ENCODE measurements around the gene PSMB1.
"Not testable (repeated sequence)": the region's sequence is repeated elsewhere in the genome, so short reads cannot be mapped to it uniquely, and the experiment has no call there.

PSMB1 gene

GRCh38 chr6:170512249-170512648 is 40.9 kb downstream of the PSMB1 start:
- no peak overlapping the region for H3K4me3 ChIP-seq (ENCODE audit: low read depth, low read length, poor library complexity, severe bottlenecking)
- no peak overlapping the region for H3K4me2 ChIP-seq (ENCODE audit: low read length)
- H3K9me3 ChIP-seq (ENCODE audit: low read length): no peaks in the 10 kb centered on the region
- no peaks in the 10 kb centered on the region for H4K20me1 ChIP-seq (ENCODE audit: insufficient read depth, low read length)
- H3K4me1 ChIP-seq (ENCODE audit: insufficient read depth, low read length, severe bottlenecking): no peaks in the 10 kb centered on the region
- H3K36me3 ChIP-seq (ENCODE audit: insufficient read depth, low read length): no peaks in the 10 kb centered on the region
- H3K27ac ChIP-seq (ENCODE audit: low read depth, low read length, poor library complexity, severe bottlenecking): no peak overlapping the region
- H3K79me2 ChIP-seq (ENCODE audit: insufficient read depth, low read length): no peaks in the 10 kb centered on the region
- H3K27me3 ChIP-seq (ENCODE audit: insufficient read depth, low read length): 0 out of 2 replicates have a peak, but pooled peaks cover 3% of the 10 kb centered on the region
- no peak overlapping the region for H2AFZ ChIP-seq (ENCODE audit: low read length)
- H3K9ac ChIP-seq (ENCODE audit: low read length): no peak overlapping the region
- no peaks in the 10 kb centered on the region for H3K9me2 ChIP-seq (ENCODE audit: low read depth, low read length)
- no peaks in the 10 kb centered on the region for H3F3A ChIP-seq (ENCODE audit: insufficient read depth, low read length)
- TF ChIP-seq EZH2 (IDR thresholded peaks at IDR 0.05; ENCODE audit: borderline replicate concordance, low read length) (no peak), CTCF (IDR thresholded peaks at IDR 0.05; ENCODE audit: low read length) (no peak)

GRCh38 chr6:170510631-170511030 is 42.5 kb downstream of the PSMB1 start:
- Histone ChIP-seq H3K79me2 (ENCODE audit: insufficient read depth, low read length) (no peaks in the 10 kb centered on the region), H3K4me2 (ENCODE audit: low read length) (no peak overlapping the region), H3K27me3 (ENCODE audit: insufficient read depth, low read length) (0 out of 2 replicates have a peak, but pooled peaks cover 3% of the 10 kb centered on the region), H3K4me1 (ENCODE audit: insufficient read depth, low read length, severe bottlenecking) (no peaks in the 10 kb centered on the region), H3K9ac (ENCODE audit: low read length) (no peak overlapping the region), H2AFZ (ENCODE audit: low read length) (no peak overlapping the region), H3K27ac (ENCODE audit: low read depth, low read length, poor library complexity, severe bottlenecking) (no peak overlapping the region), H3K9me2 (ENCODE audit: low read depth, low read length) (no peaks in the 10 kb centered on the region), H4K20me1 (ENCODE audit: insufficient read depth, low read length) (no peaks in the 10 kb centered on the region), H3F3A (ENCODE audit: insufficient read depth, low read length) (no peaks in the 10 kb centered on the region), H3K4me3 (ENCODE audit: low read depth, low read length, poor library complexity, severe bottlenecking) (no peak overlapping the region), H3K36me3 (ENCODE audit: insufficient read depth, low read length) (no peaks in the 10 kb centered on the region), H3K9me3 (ENCODE audit: low read length) (no peaks in the 10 kb centered on the region)
- TF ChIP-seq CTCF (IDR thresholded peaks at IDR 0.05; ENCODE audit: low read length) (no peak), EZH2 (IDR thresholded peaks at IDR 0.05; ENCODE audit: borderline replicate concordance, low read length) (no peak)

GRCh38 chr6:170509723-170510018 is 43.4 kb downstream of the PSMB1 start:
- H3K9ac ChIP-seq (ENCODE audit: low read length): no peak overlapping the region
- H3F3A ChIP-seq (ENCODE audit: insufficient read depth, low read length): no peaks in the 10 kb centered on the region
- no peaks in the 10 kb centered on the region for H3K9me3 ChIP-seq (ENCODE audit: low read length)
- TF ChIP-seq CTCF (IDR thresholded peaks at IDR 0.05; ENCODE audit: low read length) (no peak), EZH2 (IDR thresholded peaks at IDR 0.05; ENCODE audit: borderline replicate concordance, low read length) (no peak)
- H3K4me3 ChIP-seq (ENCODE audit: low read depth, low read length, poor library complexity, severe bottlenecking): no peak overlapping the region
- no peak overlapping the region for H3K4me2 ChIP-seq (ENCODE audit: low read length)
- H3K9me2 ChIP-seq (ENCODE audit: low read depth, low read length): no peaks in the 10 kb centered on the region
- H3K27ac ChIP-seq (ENCODE audit: low read depth, low read length, poor library complexity, severe bottlenecking): no peak overlapping the region
- H3K36me3 ChIP-seq (ENCODE audit: insufficient read depth, low read length): no peaks in the 10 kb centered on the region
- H3K79me2 ChIP-seq (ENCODE audit: insufficient read depth, low read length): no peaks in the 10 kb centered on the region
- no peak overlapping the region for H2AFZ ChIP-seq (ENCODE audit: low read length)
- H3K4me1 ChIP-seq (ENCODE audit: insufficient read depth, low read length, severe bottlenecking): no peaks in the 10 kb centered on the region
- 0 out of 2 replicates have a peak, but pooled peaks cover 3% of the 10 kb centered on the region for H3K27me3 ChIP-seq (ENCODE audit: insufficient read depth, low read length)
- H4K20me1 ChIP-seq (ENCODE audit: insufficient read depth, low read length): no peaks in the 10 kb centered on the region

- not testable (repeated sequence) for H2AFZ ChIP-seq (ENCODE audit: low read length); H3K27ac ChIP-seq (ENCODE audit: low read depth, low read length, poor library complexity, severe bottlenecking); H3K4me3 ChIP-seq (ENCODE audit: low read depth, low read length, poor library complexity, severe bottlenecking); H3F3A ChIP-seq (ENCODE audit: insufficient read depth, low read length); H3K27me3 ChIP-seq (ENCODE audit: insufficient read depth, low read length); H3K79me2 ChIP-seq (ENCODE audit: insufficient read depth, low read length); H3K4me1 ChIP-seq (ENCODE audit: insufficient read depth, low read length, severe bottlenecking); H3K4me2 ChIP-seq (ENCODE audit: low read length); H3K9ac ChIP-seq (ENCODE audit: low read length); H3K36me3 ChIP-seq (ENCODE audit: insufficient read depth, low read length); H4K20me1 ChIP-seq (ENCODE audit: insufficient read depth, low read length); H3K9me3 ChIP-seq (ENCODE audit: low read length); H3K9me2 ChIP-seq (ENCODE audit: low read depth, low read length)
Measured at GRCh38 chr6:170508892-170509722, 44.0 kb downstream of the PSMB1 start.

GRCh38 chr6:170508275-170508674 is 44.8 kb downstream of the PSMB1 start:
- not testable (repeated sequence) for H3K4me1 ChIP-seq (ENCODE audit: insufficient read depth, low read length, severe bottlenecking); H3K9ac ChIP-seq (ENCODE audit: low read length); H4K20me1 ChIP-seq (ENCODE audit: insufficient read depth, low read length); H3F3A ChIP-seq (ENCODE audit: insufficient read depth, low read length); H3K9me2 ChIP-seq (ENCODE audit: low read depth, low read length); H2AFZ ChIP-seq (ENCODE audit: low read length); H3K4me2 ChIP-seq (ENCODE audit: low read length); H3K27me3 ChIP-seq (ENCODE audit: insufficient read depth, low read length); H3K36me3 ChIP-seq (ENCODE audit: insufficient read depth, low read length); H3K4me3 ChIP-seq (ENCODE audit: low read depth, low read length, poor library complexity, severe bottlenecking); H3K27ac ChIP-seq (ENCODE audit: low read depth, low read length, poor library complexity, severe bottlenecking); H3K9me3 ChIP-seq (ENCODE audit: low read length); H3K79me2 ChIP-seq (ENCODE audit: insufficient read depth, low read length)

Measured in OCI-LY1 (cell line).